Activated T-cell treated with anti-CD3 and anti-CD28 coated beads for 1 hour (primary cell): ENCODE data around the gene C7.
"Not testable (repeated sequence)": the region's sequence is repeated elsewhere in the genome, so short reads cannot be mapped to it uniquely, and the experiment has no call there.

Experiments used
- DNase-seq: peaks from one replicate; pipeline ENCODE4 v3.0.0-alpha.2; 2020; ENCODE audit warnings: low read depth

The C7 gene

DNA sequence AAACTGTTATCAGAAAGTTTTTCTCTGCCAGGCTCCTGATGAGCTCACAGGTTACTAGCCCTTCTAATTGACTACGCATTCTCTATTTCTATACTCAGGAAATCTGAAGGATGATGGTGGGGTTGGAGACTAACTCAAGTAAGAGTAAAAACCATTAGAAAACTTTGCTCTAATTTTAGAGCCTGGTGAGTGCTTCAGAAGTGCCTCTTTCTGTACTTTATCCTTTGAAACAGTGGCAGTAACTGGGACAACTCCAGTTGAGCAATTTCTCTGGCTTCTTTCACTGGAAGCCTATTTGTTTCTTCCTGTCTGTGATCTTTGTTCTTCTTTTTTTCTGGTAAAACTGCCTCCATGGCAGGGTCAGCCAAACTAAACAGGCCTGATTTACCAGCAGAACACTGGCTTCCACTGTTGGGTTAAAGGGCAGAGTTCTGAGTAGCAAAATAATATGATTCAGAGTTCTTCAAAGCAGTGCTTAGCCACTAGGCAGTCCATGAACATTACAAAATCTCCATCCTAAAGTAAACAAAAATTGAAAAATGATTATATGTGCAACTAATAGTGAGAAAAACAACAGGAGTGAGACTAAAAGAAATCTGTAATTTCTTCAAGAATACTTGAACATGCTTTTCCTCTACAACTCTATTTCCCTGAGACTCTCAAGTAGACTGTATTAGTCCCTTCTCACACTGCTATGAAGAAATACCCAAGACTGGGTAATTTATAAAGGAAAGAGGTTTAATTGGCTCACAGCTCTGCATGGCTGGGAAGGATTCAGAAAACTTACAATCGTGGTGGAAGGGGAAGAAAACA lies 82.1 kb downstream of the C7 start:
- no peak for DNase-seq

DNA sequence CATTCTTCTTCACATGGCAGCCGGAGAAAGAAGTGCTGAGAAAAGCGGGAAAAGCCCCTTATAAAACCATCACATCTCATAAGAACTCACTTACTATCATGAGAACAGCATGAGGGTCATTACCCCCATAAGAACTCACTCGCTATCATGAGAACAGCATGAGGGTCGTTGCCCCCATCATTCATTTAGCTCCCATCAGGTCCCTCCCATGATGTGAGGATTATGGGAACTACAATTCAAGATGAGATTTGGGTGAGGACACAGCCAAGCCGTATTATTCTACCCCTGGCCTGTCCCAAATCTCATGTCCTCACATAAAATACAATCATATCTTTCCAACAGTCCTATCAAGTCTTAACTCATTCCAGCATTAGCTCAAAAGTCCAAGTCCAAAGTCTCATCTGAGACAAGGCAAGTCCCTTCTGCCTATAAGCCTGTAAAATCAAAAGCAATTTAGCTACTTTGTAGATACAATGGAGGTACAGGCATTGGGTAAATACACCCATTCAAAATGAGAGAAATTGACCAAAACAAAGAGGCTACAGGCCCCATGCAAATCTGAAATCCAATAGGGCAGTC lies 82.8 kb downstream of the C7 start:
- no peak for DNase-seq

DNA sequence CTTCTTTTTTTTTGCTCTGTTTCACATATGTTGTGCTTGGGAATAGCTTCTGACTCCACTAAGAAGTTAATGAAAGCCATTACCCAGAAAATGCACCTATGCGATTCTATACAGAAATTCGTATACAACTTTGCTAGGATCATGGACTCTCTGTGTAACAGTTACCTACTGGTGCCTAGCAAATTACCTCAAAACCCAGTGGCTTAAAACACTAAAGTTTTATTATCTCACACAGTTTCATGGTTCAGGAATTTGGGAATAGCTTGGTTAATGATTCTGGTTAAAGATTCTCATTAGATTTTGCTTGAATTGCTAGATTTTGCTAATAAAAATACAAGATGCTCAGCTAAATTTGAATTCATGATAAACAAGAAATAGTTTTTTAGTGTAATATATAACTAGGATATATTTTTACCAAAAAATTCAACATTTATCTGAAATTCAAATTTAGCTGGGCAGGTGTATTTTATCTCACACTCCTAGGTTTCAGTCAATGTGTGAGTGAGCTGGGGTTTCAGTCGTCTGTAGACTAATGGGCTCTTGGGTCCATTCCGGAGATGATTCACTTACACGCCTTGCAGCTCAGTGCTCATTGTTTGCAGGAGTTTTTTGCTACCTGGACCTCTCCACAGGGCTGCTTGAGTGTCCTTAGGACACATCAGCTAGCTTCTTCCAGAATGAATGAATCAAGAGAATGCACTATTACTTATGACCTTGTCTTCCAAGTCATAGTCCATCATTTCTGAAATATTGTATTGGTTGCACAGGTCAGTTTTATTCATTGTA lies 86.7 kb downstream of the C7 start:
- DNase-seq, result no peak

DNA sequence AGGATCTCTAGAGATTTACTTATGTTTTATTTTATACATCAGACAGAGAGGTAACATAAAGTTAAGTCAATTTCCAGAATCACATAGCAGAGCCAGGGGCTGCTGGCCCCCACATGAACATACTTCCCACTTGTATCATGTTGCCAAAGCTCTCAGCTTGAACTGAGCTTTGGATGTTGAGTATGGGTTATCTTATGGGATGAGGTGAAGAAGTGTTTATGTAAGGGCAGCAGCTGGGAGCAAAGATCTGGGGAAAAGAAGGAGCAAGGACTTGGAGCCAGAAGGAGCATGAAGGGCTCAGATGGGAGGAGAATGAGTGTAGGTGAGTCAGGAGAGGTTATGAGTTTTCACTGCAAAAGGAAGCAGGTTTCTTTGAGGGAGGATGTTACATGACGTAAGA lies 89.8 kb downstream of the C7 start:
- no peak for DNase-seq

DNA sequence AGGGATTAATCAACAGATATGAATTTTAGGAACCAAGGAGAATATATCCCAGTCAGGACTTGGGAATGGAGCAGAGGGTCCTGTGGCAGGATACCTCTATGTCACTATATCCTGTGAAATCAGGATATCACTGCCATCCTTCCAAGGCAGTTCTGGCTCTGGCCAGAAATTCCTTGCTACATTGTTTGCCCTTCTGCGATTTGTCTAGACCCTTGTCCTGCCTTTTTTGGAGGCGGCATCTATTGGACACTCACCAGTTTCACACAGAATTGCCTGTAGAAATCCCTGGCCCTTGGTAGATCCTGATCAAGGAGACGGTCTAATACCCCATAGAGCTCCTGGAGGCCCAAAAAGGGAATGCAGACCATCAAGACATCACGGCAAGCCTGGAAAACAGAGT lies 90.7 kb downstream of the C7 start:
- no peak for DNase-seq

DNA sequence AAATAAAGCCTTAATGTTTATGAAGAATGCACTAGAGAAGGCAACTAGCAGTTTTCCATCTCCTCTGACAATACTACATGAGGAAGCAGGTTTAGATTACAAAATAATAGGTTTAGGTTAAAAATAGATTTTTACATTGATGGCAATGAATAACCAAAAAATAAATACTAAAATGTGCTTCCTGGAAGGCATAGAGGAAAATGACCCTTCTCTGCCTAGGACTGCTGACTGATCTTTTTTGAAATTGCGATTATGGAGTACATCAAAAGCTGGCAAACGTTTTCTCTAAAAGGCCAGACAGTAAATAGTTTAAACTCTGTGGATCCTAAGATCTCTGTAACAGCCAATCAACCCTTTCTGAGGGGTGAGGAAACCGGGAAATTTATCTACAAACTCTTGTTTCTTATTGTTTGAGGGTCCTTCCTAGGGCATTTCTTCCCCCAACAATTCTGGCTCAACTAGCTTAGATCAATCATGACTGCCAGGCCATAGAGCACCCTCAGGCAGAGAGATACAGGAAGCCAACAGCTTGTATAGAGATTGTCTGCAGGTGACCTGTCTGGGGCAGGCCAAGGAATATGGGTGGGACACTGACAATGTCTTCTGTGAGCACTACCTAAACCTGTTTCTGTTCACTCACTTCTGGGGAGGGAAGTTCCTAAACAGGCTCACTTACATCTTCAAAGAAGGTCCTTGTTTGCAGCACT lies 94.5 kb downstream of the C7 start:
- no peak for DNase-seq

DNA sequence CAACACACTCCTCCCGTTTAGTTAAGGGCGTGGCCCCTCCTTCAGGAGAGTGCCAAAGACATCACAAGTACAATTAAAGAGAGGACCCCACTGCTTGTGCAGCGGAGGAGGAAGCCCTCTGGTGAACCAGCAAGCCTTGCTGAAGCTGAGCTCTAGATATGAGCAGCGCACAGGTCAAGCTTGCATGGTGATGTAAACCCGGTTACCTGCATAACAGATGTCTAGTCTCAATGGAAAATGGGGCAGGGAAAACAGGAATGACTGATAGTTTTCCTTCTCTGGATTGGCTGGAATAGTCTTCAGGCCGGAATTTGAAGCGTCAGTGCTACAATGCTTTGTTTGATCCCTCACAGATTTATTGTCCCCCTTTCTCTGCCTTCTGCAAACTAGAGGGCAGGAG lies 95.6 kb downstream of the C7 start:
- no peak for DNase-seq

DNA sequence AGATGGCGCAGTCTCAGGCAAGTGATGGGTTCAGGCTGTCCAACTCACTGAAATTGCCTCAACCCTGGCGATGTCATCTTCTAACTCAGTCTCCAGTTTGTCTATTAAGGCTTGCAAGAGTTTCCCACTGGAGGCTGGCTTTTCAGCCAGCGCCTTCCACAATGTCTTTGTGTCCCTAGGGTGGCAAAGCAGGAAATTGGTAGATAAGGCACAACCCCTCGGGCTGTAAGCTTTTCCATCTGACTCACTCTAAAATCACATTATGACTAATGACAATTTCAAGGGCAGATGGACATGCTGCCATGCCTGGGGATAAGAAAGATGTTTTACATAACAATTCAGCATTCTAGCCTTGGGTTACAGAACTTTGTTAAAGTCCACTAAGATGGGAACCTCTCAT lies 99.9 kb downstream of the C7 start:
- DNase-seq, result no peak

DNA sequence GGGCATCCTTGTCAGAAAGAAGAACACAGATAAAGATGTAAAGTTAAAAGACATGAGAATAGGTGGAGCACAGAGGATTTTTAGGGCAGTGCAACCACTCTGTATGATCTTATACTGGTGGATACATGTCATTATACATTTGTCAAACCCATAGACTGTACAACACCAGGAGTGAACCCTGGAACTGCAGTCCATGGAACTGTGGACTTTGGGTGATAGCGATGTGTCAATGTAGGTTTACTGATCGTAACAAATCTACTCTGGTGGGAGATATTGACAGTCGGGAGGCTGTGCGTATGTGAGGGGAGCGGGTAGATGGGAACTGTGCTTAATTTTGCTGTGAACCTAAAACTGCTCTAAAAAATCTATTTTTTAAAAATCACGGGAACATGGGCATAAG lies 101.3 kb downstream of the C7 start:
- no peak for DNase-seq

DNA sequence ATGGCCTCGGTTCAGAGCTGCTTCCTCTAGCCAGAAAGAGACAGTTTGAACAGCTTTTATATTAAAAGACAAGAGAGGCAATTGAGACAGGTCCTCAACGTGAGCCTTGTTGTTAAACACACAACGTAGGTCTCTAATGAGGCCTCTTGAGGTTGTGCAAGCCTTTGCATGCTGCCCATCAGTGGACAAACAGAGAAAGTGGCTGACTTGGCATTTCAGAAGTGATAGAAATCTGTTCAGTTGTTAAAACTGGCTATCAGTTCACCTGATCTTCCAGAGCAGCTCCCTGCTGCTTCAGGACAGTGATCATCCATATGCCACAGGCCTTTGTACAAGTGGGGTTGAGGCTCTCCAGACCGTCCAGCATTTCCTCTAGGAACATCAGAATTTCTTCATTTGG lies 103.0 kb downstream of the C7 start:
- DNase-seq, result no peak

DNA sequence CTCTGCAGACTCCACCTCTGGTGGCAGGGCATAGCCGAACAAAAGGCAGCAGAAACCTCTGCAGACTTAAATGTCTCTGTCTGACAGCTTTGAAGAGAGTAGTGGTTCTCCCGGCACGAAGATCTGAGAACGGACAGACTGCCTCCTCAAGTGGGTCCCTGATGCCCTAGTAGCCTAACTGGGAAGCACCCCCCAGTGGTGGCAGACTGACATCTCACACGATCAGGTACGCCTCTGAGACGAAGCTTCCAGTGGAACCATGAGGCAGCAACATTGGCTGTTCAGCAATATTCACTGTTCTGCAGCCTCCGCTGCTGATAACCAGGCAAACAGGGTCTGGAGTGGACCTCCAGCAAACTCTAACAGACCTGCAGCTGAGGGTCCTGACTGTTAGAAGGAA lies 113.3 kb downstream of the C7 start:
- not testable (repeated sequence) for DNase-seq
